ENCODE results near the gene POGK.
A peak's percentile ranks its signal among the peaks of the same experiment; 100 is the strongest.

POGK gene

DNA sequence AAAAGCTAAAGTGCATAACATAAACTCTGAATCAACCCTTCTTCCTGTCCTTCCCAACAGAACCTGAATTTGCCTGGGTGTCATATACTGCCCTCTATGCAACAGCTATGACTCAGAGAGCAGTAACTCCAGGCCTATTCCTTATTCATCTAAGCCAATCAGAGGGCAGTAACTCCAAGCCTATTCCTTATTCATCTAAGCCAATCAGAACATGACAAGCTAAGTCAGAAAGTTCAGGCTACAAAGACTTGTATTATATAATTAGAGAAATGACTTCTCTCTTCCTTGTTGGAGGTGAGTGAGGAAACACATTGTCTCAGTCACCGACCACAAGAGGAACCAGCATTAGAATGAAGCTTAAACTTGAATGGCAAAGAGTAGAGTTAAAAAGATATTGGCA is 63.0 kb downstream of the POGK start:
- peaks cover 6 to 8% of the 10 kb centered on the region in 2 experiments for H3K4me1 ChIP-seq (ENCODE audit: control insufficient read depth in 1 of 2, insufficient read depth in 2 of 2, low read length in 2 of 2)
- no peak overlapping the region for H2AK5ac ChIP-seq (ENCODE audit: low read length)
- H3K79me2 ChIP-seq (ENCODE audit: control insufficient read depth, insufficient read depth, low read length, poor library complexity) = no peaks in the 10 kb centered on the region
- H4K8ac ChIP-seq (ENCODE audit: low read depth, low read length) = no peak overlapping the region
- no peak overlapping the region for H3K4me3 ChIP-seq (ENCODE audit: low read depth, low read length)
- H3K36me3 ChIP-seq (ENCODE audit: control insufficient read depth in 1 of 2, insufficient read depth in 2 of 2, low read length in 2 of 2) = no peaks in the 10 kb centered on the region
- H3K23ac ChIP-seq (ENCODE audit: low read length) = no peak overlapping the region
- no peak overlapping the region for H2BK5ac ChIP-seq (ENCODE audit: low read depth, low read length, poor library complexity)
- H3K27ac ChIP-seq (ENCODE audit: low read depth, low read length) = no peak overlapping the region
- H4K91ac ChIP-seq (ENCODE audit: low read depth, low read length) = no peak overlapping the region
- no peak overlapping the region for H3K4me2 ChIP-seq (ENCODE audit: low read length)
- H2BK12ac ChIP-seq (ENCODE audit: low read length) = no peak overlapping the region
- H4K12ac ChIP-seq (ENCODE audit: low read depth, low read length) = no peak overlapping the region
- no peaks in the 10 kb centered on the region for H3K27me3 ChIP-seq (ENCODE audit: insufficient read depth, low read length)
- H3K4ac ChIP-seq (ENCODE audit: low read depth, low read length) = no peak overlapping the region
- H3K9me3 ChIP-seq (ENCODE audit: insufficient read depth, low read depth, low read length) = peaks cover 2% of the 10 kb centered on the region
- H2BK120ac ChIP-seq (ENCODE audit: insufficient read depth, low read length, poor library complexity) = no peak overlapping the region
- no peak overlapping the region for H2AFZ ChIP-seq (ENCODE audit: insufficient read depth, low read length, poor library complexity)
- H3K79me1 ChIP-seq (ENCODE audit: low read length) = peaks cover 9% of the 10 kb centered on the region
- no peak overlapping the region for H3K14ac ChIP-seq (ENCODE audit: low read length)
- peak in 1 of 2 donors; percentile 41 for DNase-seq
- no peak overlapping the region for H3K9ac ChIP-seq (ENCODE audit: low read length)
- no peak overlapping the region for H3K18ac ChIP-seq (ENCODE audit: low read length)
- WGBS (ENCODE audit: extremely low coverage, insufficient coverage, insufficient read length) = no CpG with 5 or more reads among the region's 1 CpG

DNA sequence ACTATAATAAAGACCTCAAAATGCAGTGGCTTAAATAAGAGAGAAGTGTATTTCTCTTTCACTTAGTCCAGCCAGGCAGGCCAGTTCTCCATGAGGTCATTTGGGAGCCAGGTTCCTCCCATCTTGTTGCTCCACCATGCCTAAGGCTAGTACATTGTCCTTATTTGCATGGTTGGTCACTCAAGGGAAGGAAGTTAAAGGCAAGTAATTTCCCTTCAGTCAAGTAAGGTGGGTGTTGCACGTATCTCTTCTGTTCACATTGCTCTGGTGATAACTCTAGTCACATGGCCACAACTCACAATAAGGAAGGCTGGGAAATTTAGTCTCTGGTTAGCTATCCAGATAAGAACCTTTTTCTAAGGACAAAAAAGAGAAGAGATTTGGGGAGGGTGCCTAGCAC is 64.0 kb downstream of the POGK start:
- no peak overlapping the region for H3K18ac ChIP-seq (ENCODE audit: low read length)
- no peak overlapping the region for H3K23ac ChIP-seq (ENCODE audit: low read length)
- H4K12ac ChIP-seq (ENCODE audit: low read depth, low read length) = no peak overlapping the region
- H3K4me1 ChIP-seq (ENCODE audit: control insufficient read depth in 1 of 2, insufficient read depth in 2 of 2, low read length in 2 of 2) = peaks cover 6 to 9% of the 10 kb centered on the region in 2 experiments
- H3K4me2 ChIP-seq (ENCODE audit: low read length) = no peak overlapping the region
- H2BK12ac ChIP-seq (ENCODE audit: low read length) = no peak overlapping the region
- no peak overlapping the region for H3K14ac ChIP-seq (ENCODE audit: low read length)
- no peak overlapping the region for H3K4ac ChIP-seq (ENCODE audit: low read depth, low read length)
- H4K91ac ChIP-seq (ENCODE audit: low read depth, low read length) = peak overlapping the region; percentile 61
- no peak overlapping the region for H2AK5ac ChIP-seq (ENCODE audit: low read length)
- peak in 1 of 2 donors; percentile 53 for DNase-seq
- H2BK5ac ChIP-seq (ENCODE audit: low read depth, low read length, poor library complexity) = no peak overlapping the region
- H2BK120ac ChIP-seq (ENCODE audit: insufficient read depth, low read length, poor library complexity) = no peak overlapping the region
- peaks cover 2% of the 10 kb centered on the region for H3K9me3 ChIP-seq (ENCODE audit: insufficient read depth, low read depth, low read length)
- no peaks in the 10 kb centered on the region for H3K79me2 ChIP-seq (ENCODE audit: control insufficient read depth, insufficient read depth, low read length, poor library complexity)
- no peaks in the 10 kb centered on the region for H3K27me3 ChIP-seq (ENCODE audit: insufficient read depth, low read length)
- H3K9ac ChIP-seq (ENCODE audit: low read length) = no peak overlapping the region
- no CpG with 5 or more reads among the region's 1 CpG for WGBS (ENCODE audit: extremely low coverage, insufficient coverage, insufficient read length)
- no peak overlapping the region for H3K4me3 ChIP-seq (ENCODE audit: low read depth, low read length)
- peaks cover 13% of the 10 kb centered on the region for H3K79me1 ChIP-seq (ENCODE audit: low read length)
- H4K8ac ChIP-seq (ENCODE audit: low read depth, low read length) = no peak overlapping the region
- no peaks in the 10 kb centered on the region for H3K36me3 ChIP-seq (ENCODE audit: control insufficient read depth in 1 of 2, insufficient read depth in 2 of 2, low read length in 2 of 2)
- no peak overlapping the region for H3K27ac ChIP-seq (ENCODE audit: low read depth, low read length)
- H2AFZ ChIP-seq (ENCODE audit: insufficient read depth, low read length, poor library complexity) = no peak overlapping the region

DNA sequence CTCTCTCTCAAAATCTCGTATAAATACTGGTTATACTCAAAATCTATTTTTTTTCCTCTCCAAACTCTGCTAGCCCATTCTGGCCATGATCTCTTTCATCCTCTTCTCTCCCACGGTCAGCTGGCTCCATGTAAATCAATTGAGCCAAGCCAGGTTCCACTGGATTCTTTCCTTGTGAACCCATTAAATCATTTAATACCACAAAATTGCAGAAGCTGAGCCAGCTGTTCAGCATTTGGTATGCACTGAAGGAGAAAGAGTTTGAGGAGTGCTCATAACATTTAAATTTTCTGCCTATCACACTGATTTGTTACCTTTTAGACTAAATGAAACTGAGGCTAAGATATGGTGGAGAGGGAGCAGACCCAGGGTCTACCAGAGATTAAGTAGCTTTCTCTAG is 65.9 kb downstream of the POGK start:
- no peak overlapping the region for H3K23ac ChIP-seq (ENCODE audit: low read length)
- H3K4me1 ChIP-seq (ENCODE audit: control insufficient read depth in 1 of 2, insufficient read depth in 2 of 2, low read length in 2 of 2) = peaks cover 6 to 9% of the 10 kb centered on the region in 2 experiments
- H3K79me1 ChIP-seq (ENCODE audit: low read length) = peaks cover 17% of the 10 kb centered on the region
- peak in 1 of 2 donors; percentile 41 for DNase-seq
- H3K27ac ChIP-seq (ENCODE audit: low read depth, low read length) = peak overlapping the region; percentile 23
- H4K91ac ChIP-seq (ENCODE audit: low read depth, low read length) = no peak overlapping the region
- peaks cover 2% of the 10 kb centered on the region for H3K9me3 ChIP-seq (ENCODE audit: insufficient read depth, low read depth, low read length)
- no peak overlapping the region for H3K18ac ChIP-seq (ENCODE audit: low read length)
- H3K4ac ChIP-seq (ENCODE audit: low read depth, low read length) = no peak overlapping the region
- no peaks in the 10 kb centered on the region for H3K27me3 ChIP-seq (ENCODE audit: insufficient read depth, low read length)
- H4K12ac ChIP-seq (ENCODE audit: low read depth, low read length) = no peak overlapping the region
- H3K4me2 ChIP-seq (ENCODE audit: low read length) = no peak overlapping the region
- no peak overlapping the region for H3K4me3 ChIP-seq (ENCODE audit: low read depth, low read length)
- no peak overlapping the region for H2AK5ac ChIP-seq (ENCODE audit: low read length)
- H3K79me2 ChIP-seq (ENCODE audit: control insufficient read depth, insufficient read depth, low read length, poor library complexity) = no peaks in the 10 kb centered on the region
- whole genome bisulfite sequencing (ENCODE audit: extremely low coverage, insufficient coverage, insufficient read length) = 100% methylated on average over 1 of the region's 2 CpGs
- no peak overlapping the region for H3K9ac ChIP-seq (ENCODE audit: low read length)
- H2BK120ac ChIP-seq (ENCODE audit: insufficient read depth, low read length, poor library complexity) = no peak overlapping the region
- no peak overlapping the region for H4K8ac ChIP-seq (ENCODE audit: low read depth, low read length)
- H2BK5ac ChIP-seq (ENCODE audit: low read depth, low read length, poor library complexity) = no peak overlapping the region
- H2AFZ ChIP-seq (ENCODE audit: insufficient read depth, low read length, poor library complexity) = no peak overlapping the region
- H3K36me3 ChIP-seq (ENCODE audit: control insufficient read depth in 1 of 2, insufficient read depth in 2 of 2, low read length in 2 of 2) = no peaks in the 10 kb centered on the region
- H3K14ac ChIP-seq (ENCODE audit: low read length) = no peak overlapping the region
- H2BK12ac ChIP-seq (ENCODE audit: low read length) = no peak overlapping the region

- Histone ChIP-seq H2BK12ac (ENCODE audit: low read length) (no peak overlapping the region), H3K14ac (ENCODE audit: low read length) (no peak overlapping the region), H2AK5ac (ENCODE audit: low read length) (no peak overlapping the region), H3K9ac (ENCODE audit: low read length) (no peak overlapping the region), H3K79me2 (ENCODE audit: control insufficient read depth, insufficient read depth, low read length, poor library complexity) (no peaks in the 10 kb centered on the region), H3K4me3 (ENCODE audit: low read depth, low read length) (no peak overlapping the region), H2BK120ac (ENCODE audit: insufficient read depth, low read length, poor library complexity) (no peak overlapping the region), H4K91ac (ENCODE audit: low read depth, low read length) (peak overlapping the region; percentile 38), H3K36me3 (ENCODE audit: control insufficient read depth in 1 of 2, insufficient read depth in 2 of 2, low read length in 2 of 2) (no peaks in the 10 kb centered on the region), H3K23ac (ENCODE audit: low read length) (no peak overlapping the region), H3K4me2 (ENCODE audit: low read length) (no peak overlapping the region), H2AFZ (ENCODE audit: insufficient read depth, low read length, poor library complexity) (no peak overlapping the region), H3K4ac (ENCODE audit: low read depth, low read length) (no peak overlapping the region), H2BK5ac (ENCODE audit: low read depth, low read length, poor library complexity) (peak overlapping the region; percentile 3), H3K27me3 (ENCODE audit: insufficient read depth, low read length) (no peaks in the 10 kb centered on the region), H3K4me1 (ENCODE audit: control insufficient read depth in 1 of 2, insufficient read depth in 2 of 2, low read length in 2 of 2) (peaks cover 5 to 9% of the 10 kb centered on the region in 2 experiments), H3K79me1 (ENCODE audit: low read length) (peaks cover 17% of the 10 kb centered on the region), H3K27ac (ENCODE audit: low read depth, low read length) (peak overlapping the region; percentile 57), H3K9me3 (ENCODE audit: insufficient read depth, low read depth, low read length) (peaks cover 2% of the 10 kb centered on the region), H4K12ac (ENCODE audit: low read depth, low read length) (no peak overlapping the region), H3K18ac (ENCODE audit: low read length) (no peak overlapping the region), H4K8ac (ENCODE audit: low read depth, low read length) (no peak overlapping the region)
- peak; percentile 79 to 94 for DNase-seq
- no CpG with 5 or more reads among the region's 3 CpGs for WGBS (ENCODE audit: extremely low coverage, insufficient coverage, insufficient read length)
Observed at GRCh38 chr1:166905900-166906299, 66.6 kb downstream of the POGK start.

Data from trophoblast cell (in vitro differentiated cells and primary cell).